Mammary epithelial cell (primary cell): ENCODE data around the gene CHAT.

Experiments used
- CTCF ChIP-seq, 2 donors: IDR thresholded peaks in 1 of 2; conservative IDR thresholded peaks in 1 of 2; 2 replicates each; pipeline ENCODE4 v1.5.1; 2011 to 2012; ENCODE audit warnings: inconsistent platforms in 2 of 2, low read length in 2 of 2, mild to moderate bottlenecking in 2 of 2, control low read depth in 1 of 2, low read depth in 1 of 2; ENCODE audit not compliant: insufficient read depth in 1 of 2; ENCODE audit errors: extremely low read depth in 1 of 2
- EZH2 ChIP-seq: IDR thresholded peaks from 2 replicates; pipeline ENCODE4 v1.6.1; 2012; ENCODE audit warnings: low read length, inconsistent platforms, borderline replicate concordance

GRCh38 chr10:49587981-49588380, 25.9 kb upstream of the CHAT start:
- TF ChIP-seq CTCF (conservative IDR thresholded peaks at IDR 0.05 in 1 of 2, IDR thresholded peaks at IDR 0.05 in 1 of 2; ENCODE audit: extremely low read depth in 1 of 2, insufficient read depth in 1 of 2, low read depth in 1 of 2, low read length in 2 of 2) (no peak), EZH2 (no peak)
